ENCODE data around the gene MAP4.

DNA sequence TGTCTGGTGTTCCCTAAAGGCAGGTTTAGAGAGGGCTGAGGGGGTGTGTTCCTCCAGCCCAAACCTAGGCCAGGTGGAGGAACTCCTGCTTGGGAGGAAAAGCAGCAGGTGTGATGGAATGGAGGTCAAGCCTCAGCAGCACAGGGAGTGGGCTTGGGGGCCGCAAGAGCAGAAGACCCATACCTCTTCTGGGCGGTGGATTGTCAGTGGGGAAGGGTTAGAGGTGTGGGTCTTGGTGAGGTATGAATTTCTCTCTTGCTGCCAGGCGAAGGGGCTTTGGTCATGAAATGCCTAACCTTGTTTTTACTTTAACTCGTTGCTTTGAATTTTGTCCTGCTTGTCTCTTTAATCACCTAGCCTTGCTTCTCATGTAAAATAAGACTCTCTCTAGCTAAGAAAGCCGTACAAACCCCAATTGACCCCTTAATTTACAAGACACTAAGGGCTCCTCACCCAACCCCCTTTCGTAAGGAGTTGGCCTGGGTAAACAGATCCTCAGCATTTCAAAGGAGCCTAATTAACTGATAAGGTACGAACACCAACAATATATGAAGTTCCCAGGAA, 174.3 kb downstream of the MAP4 start:
- TF ChIP-seq, protein P1, sequence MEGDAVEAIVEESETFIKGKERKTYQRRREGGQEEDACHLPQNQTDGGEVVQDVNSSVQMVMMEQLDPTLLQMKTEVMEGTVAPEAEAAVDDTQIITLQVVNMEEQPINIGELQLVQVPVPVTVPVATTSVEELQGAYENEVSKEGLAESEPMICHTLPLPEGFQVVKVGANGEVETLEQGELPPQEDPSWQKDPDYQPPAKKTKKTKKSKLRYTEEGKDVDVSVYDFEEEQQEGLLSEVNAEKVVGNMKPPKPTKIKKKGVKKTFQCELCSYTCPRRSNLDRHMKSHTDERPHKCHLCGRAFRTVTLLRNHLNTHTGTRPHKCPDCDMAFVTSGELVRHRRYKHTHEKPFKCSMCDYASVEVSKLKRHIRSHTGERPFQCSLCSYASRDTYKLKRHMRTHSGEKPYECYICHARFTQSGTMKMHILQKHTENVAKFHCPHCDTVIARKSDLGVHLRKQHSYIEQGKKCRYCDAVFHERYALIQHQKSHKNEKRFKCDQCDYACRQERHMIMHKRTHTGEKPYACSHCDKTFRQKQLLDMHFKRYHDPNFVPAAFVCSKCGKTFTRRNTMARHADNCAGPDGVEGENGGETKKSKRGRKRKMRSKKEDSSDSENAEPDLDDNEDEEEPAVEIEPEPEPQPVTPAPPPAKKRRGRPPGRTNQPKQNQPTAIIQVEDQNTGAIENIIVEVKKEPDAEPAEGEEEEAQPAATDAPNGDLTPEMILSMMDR (IDR thresholded peaks at IDR 0.05), result no peak
- TF ChIP-seq POLR2A (IDR thresholded peaks at IDR 0.05), result no peak

Data from esophagus squamous epithelium (tissue), 4 donors.